Measurements from ENCODE around the gene CACNA2D3.

The CACNA2D3 gene

GRCh38 chr3:54120657-54121413, 1.5 kb upstream of the CACNA2D3 start:
- H3K4me1 Mint-ChIP-seq = peaks cover 3% of the 10 kb centered on the region
- H3K27ac Mint-ChIP-seq = no peak overlapping the region
- H3K9me3 Mint-ChIP-seq = peaks cover 6% of the 10 kb centered on the region
- peaks cover 45% of the 10 kb centered on the region for H3K27me3 Mint-ChIP-seq
- no peaks in the 10 kb centered on the region for H3K36me3 Mint-ChIP-seq (ENCODE audit: low read depth)
- H3K4me3 Mint-ChIP-seq = no peak overlapping the region
- DNase-seq = no peak
- no peak for ATAC-seq

- no peak for DNase-seq
Observed at GRCh38 chr3:54121414-54122323, 683 bp upstream of the CACNA2D3 start.

GRCh38 chr3:54123003-54123775, 837 bp downstream of the CACNA2D3 start:
- peaks cover 45% of the 10 kb centered on the region for H3K27me3 Mint-ChIP-seq
- H3K9me3 Mint-ChIP-seq = no peaks in the 10 kb centered on the region
- no peak for DNase-seq
- H3K4me3 Mint-ChIP-seq = no peak overlapping the region
- no peak overlapping the region for H3K27ac Mint-ChIP-seq
- H3K4me1 Mint-ChIP-seq = peaks cover 3% of the 10 kb centered on the region
- ATAC-seq = no peak
- no peaks in the 10 kb centered on the region for H3K36me3 Mint-ChIP-seq (ENCODE audit: low read depth)

More at GRCh38 chr3:54121414-54122323, 683 bp upstream of the CACNA2D3 start:
- no peak for ATAC-seq
- Mint-ChIP-seq H3K4me3 (no peak overlapping the region), H3K27ac (no peak overlapping the region), H3K9me3 (no peaks in the 10 kb centered on the region), H3K4me1 (peaks cover 3% of the 10 kb centered on the region), H3K27me3 (peaks cover 45% of the 10 kb centered on the region), H3K36me3 (ENCODE audit: low read depth) (no peaks in the 10 kb centered on the region)

- H3K4me1 Mint-ChIP-seq = peaks cover 3% of the 10 kb centered on the region
- H3K27ac Mint-ChIP-seq = no peak overlapping the region
- H3K27me3 Mint-ChIP-seq = peaks cover 45% of the 10 kb centered on the region
- H3K4me3 Mint-ChIP-seq = no peak overlapping the region
- DNase-seq (no peak), ATAC-seq (no peak)
- H3K36me3 Mint-ChIP-seq (ENCODE audit: low read depth) = no peaks in the 10 kb centered on the region
- no peaks in the 10 kb centered on the region for H3K9me3 Mint-ChIP-seq
Observed at GRCh38 chr3:54123776-54124196, 1.4 kb downstream of the CACNA2D3 start.

- Mint-ChIP-seq H3K4me1 (peaks cover 3% of the 10 kb centered on the region), H3K27ac (no peak overlapping the region), H3K9me3 (no peaks in the 10 kb centered on the region), H3K27me3 (peaks cover 35% of the 10 kb centered on the region), H3K36me3 (ENCODE audit: low read depth) (no peaks in the 10 kb centered on the region), H3K4me3 (no peak overlapping the region)
- ATAC-seq (no peak), DNase-seq (no peak)
Observed at GRCh38 chr3:54125300-54125699, 2.9 kb downstream of the CACNA2D3 start.

- no peaks in the 10 kb centered on the region for H3K9me3 Mint-ChIP-seq
- H3K36me3 Mint-ChIP-seq (ENCODE audit: low read depth) = no peaks in the 10 kb centered on the region
- ATAC-seq (no peak), DNase-seq (no peak)
- no peak overlapping the region for H3K27ac Mint-ChIP-seq
- H3K27me3 Mint-ChIP-seq = peaks cover 29% of the 10 kb centered on the region
- peaks cover 3% of the 10 kb centered on the region for H3K4me1 Mint-ChIP-seq
- H3K4me3 Mint-ChIP-seq = no peak overlapping the region
Observed at GRCh38 chr3:54126551-54126950, 4.2 kb downstream of the CACNA2D3 start.

- Mint-ChIP-seq H3K4me3 (no peak overlapping the region), H3K27ac (no peak overlapping the region), H3K4me1 (peaks cover 3% of the 10 kb centered on the region), H3K9me3 (no peaks in the 10 kb centered on the region), H3K27me3 (peaks cover 29% of the 10 kb centered on the region), H3K36me3 (ENCODE audit: low read depth) (no peaks in the 10 kb centered on the region)
- no peak for DNase-seq
- ATAC-seq = no peak
Observed at GRCh38 chr3:54127499-54128056, 5.2 kb downstream of the CACNA2D3 start.

- Mint-ChIP-seq H3K36me3 (ENCODE audit: low read depth) (no peaks in the 10 kb centered on the region), H3K4me1 (no peaks in the 10 kb centered on the region), H3K9me3 (no peaks in the 10 kb centered on the region), H3K27me3 (no peaks in the 10 kb centered on the region), H3K4me3 (no peak overlapping the region), H3K27ac (no peak overlapping the region)
- ATAC-seq (no peak), DNase-seq (no peak)
Observed at GRCh38 chr3:54131026-54131605, 8.8 kb downstream of the CACNA2D3 start.

- H3K27me3 Mint-ChIP-seq = no peaks in the 10 kb centered on the region
- H3K4me1 Mint-ChIP-seq = no peaks in the 10 kb centered on the region
- ATAC-seq (no peak), DNase-seq (no peak)
- no peak overlapping the region for H3K27ac Mint-ChIP-seq
- no peaks in the 10 kb centered on the region for H3K36me3 Mint-ChIP-seq (ENCODE audit: low read depth)
- H3K4me3 Mint-ChIP-seq = no peak overlapping the region
- H3K9me3 Mint-ChIP-seq = no peaks in the 10 kb centered on the region
Observed at GRCh38 chr3:54131890-54132289, 9.5 kb downstream of the CACNA2D3 start.

GRCh38 chr3:54132685-54133084, 10.3 kb downstream of the CACNA2D3 start:
- H3K36me3 Mint-ChIP-seq (ENCODE audit: low read depth) = no peaks in the 10 kb centered on the region
- H3K4me3 Mint-ChIP-seq = no peak overlapping the region
- no peak overlapping the region for H3K27ac Mint-ChIP-seq
- no peaks in the 10 kb centered on the region for H3K27me3 Mint-ChIP-seq
- no peaks in the 10 kb centered on the region for H3K4me1 Mint-ChIP-seq
- DNase-seq = no peak
- no peak for ATAC-seq
- H3K9me3 Mint-ChIP-seq = no peaks in the 10 kb centered on the region

GRCh38 chr3:54133196-54133595, 10.8 kb downstream of the CACNA2D3 start:
- H3K36me3 Mint-ChIP-seq (ENCODE audit: low read depth) = no peaks in the 10 kb centered on the region
- H3K27me3 Mint-ChIP-seq = no peaks in the 10 kb centered on the region
- H3K27ac Mint-ChIP-seq = no peak overlapping the region
- no peak overlapping the region for H3K4me3 Mint-ChIP-seq
- no peak for ATAC-seq
- H3K9me3 Mint-ChIP-seq = no peaks in the 10 kb centered on the region
- H3K4me1 Mint-ChIP-seq = no peaks in the 10 kb centered on the region
- DNase-seq = no peak

- H3K27me3 Mint-ChIP-seq = no peaks in the 10 kb centered on the region
- ATAC-seq (no peak), DNase-seq (no peak)
- H3K4me3 Mint-ChIP-seq = no peak overlapping the region
- H3K9me3 Mint-ChIP-seq = no peaks in the 10 kb centered on the region
- no peaks in the 10 kb centered on the region for H3K36me3 Mint-ChIP-seq (ENCODE audit: low read depth)
- no peak overlapping the region for H3K27ac Mint-ChIP-seq
- H3K4me1 Mint-ChIP-seq = no peaks in the 10 kb centered on the region
Observed at GRCh38 chr3:54134155-54134554, 11.8 kb downstream of the CACNA2D3 start.

GRCh38 chr3:54134713-54135112, 12.4 kb downstream of the CACNA2D3 start:
- DNase-seq = no peak
- no peaks in the 10 kb centered on the region for H3K4me1 Mint-ChIP-seq
- H3K27me3 Mint-ChIP-seq = no peaks in the 10 kb centered on the region
- no peak for ATAC-seq
- H3K27ac Mint-ChIP-seq = no peak overlapping the region
- no peaks in the 10 kb centered on the region for H3K9me3 Mint-ChIP-seq
- H3K4me3 Mint-ChIP-seq = no peak overlapping the region
- no peaks in the 10 kb centered on the region for H3K36me3 Mint-ChIP-seq (ENCODE audit: low read depth)

- DNase-seq (no peak), ATAC-seq (no peak)
- no peaks in the 10 kb centered on the region for H3K36me3 Mint-ChIP-seq (ENCODE audit: low read depth)
- H3K27ac Mint-ChIP-seq = no peak overlapping the region
- H3K27me3 Mint-ChIP-seq = no peaks in the 10 kb centered on the region
- no peaks in the 10 kb centered on the region for H3K9me3 Mint-ChIP-seq
- H3K4me1 Mint-ChIP-seq = no peaks in the 10 kb centered on the region
- H3K4me3 Mint-ChIP-seq = no peak overlapping the region
Observed at GRCh38 chr3:54137311-54137710, 15.0 kb downstream of the CACNA2D3 start.

All from activated naive CD8-positive, alpha-beta T cell treated with anti-CD3 and anti-CD28 coated beads, Interleukin-2, amount 50 U/mL, for 24 hours (primary cell).